GM23248 (cell line): ENCODE data around the gene B3GNT4.

Source experiments
- EZH2 ChIP-seq: fragments of 200-600 bp; sonication (generic); IDR thresholded peaks from 2 replicates; pipeline ENCODE4 v1.6.1; 2018; ENCODE audit warnings: antibody characterized with exemption, mild to moderate bottlenecking; ENCODE audit not compliant: insufficient read depth, poor library complexity, severe bottlenecking
- EZH2phosphoT487 ChIP-seq: fragments of 200-600 bp; sonication (generic); IDR thresholded peaks from 2 replicates; pipeline ENCODE4 v1.6.1; 2018; ENCODE audit warnings: antibody characterized with exemption, moderate library complexity, mild to moderate bottlenecking, low read depth; ENCODE audit not compliant: insufficient read depth

DNA sequence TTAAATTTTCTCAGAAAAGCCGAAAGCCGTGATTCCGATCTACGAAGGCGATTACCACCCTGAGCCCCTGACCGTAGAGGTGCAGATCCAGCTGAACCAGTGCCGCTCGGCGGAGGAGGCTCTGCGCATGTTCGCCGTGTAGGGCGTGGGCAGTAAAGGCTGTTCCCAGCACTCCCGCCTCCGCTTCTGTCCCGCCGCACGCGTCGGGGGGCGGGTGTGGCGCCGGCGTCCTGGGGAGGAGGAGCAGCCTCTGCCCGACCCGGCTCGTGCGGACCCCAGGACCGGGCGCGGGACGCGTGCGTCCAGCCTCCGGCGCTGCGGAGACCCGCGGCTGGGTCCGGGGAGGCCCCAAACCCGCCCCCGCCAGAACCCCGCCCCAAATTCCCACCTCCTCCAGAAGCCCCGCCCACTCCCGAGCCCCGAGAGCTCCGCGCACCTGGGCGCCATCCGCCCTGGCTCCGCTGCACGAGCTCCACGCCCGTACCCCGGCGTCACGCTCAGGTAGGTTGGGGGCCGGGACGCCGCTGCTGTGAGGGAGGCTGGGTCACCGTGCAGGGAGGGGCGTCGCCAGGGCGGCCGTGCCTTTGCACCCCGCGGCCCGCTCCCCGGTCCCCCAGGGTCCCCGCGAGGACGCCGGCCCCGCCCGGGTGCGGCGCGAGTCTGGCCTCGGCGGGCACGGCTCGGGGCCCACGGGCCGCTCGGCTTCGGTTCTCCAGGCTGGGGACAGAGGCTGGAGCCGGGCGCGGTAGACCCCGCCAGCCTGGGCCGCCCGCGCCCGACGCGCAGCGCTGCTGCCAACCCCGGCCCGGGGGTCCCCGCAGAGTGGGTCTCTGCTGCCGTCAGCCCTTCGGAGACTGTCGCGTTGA is at the start of gene B3GNT4:
- no peak for TF ChIP-seq EZH2
- no peak for TF ChIP-seq EZH2phosphoT487
